M059J (cell line): Measurements from ENCODE around the gene RSL24D1. TPM values are rescaled to one million over a fixed set of nuclear protein-coding genes. Genes with fewer than 3 reads are reported as not detected.

ENCODE experiments used
- DNase-seq: peaks from one replicate; pipeline ENCODE4 v3.0.0-alpha.2; 2012; ENCODE audit warnings: low read depth
- total RNA-seq: library from RNA; depleted of rRNA; stranded (reverse); fragments of >200 nt; shearing (Covaris generic); gene quantifications from 2 replicates; pipeline ENCODE4 v1.2.3, GENCODE V29; 2014; rRNA removed

RSL24D1 gene
- 30.9 and 62.2 TPM in 2 replicates for total RNA-seq

- DNase-seq = peak; percentile 98
Measured at GRCh38 chr15:55196458-55197361, at the start of gene RSL24D1. Gene RSL24D1 (minus strand): TSS chr15:55196941. CDS start chr15:55196890, 51 bp downstream.

- DNase-seq = no peak
Measured at GRCh38 chr15:55245059-55245458, 48.3 kb upstream of the RSL24D1 start.

GRCh38 chr15:55241891-55242290 is 45.1 kb upstream of the RSL24D1 start:
- DNase-seq = peak; percentile 34

GRCh38 chr15:55241186-55241585 is 44.4 kb upstream of the RSL24D1 start:
- DNase-seq = no peak

- no peak for DNase-seq
Measured at GRCh38 chr15:55240125-55240760, 43.5 kb upstream of the RSL24D1 start.

GRCh38 chr15:55239440-55240124 is 42.8 kb upstream of the RSL24D1 start:
- DNase-seq = no peak

GRCh38 chr15:55238877-55239276 is 42.1 kb upstream of the RSL24D1 start:
- no peak for DNase-seq

- no peak for DNase-seq
Measured at GRCh38 chr15:55237219-55238130, 40.7 kb upstream of the RSL24D1 start.

GRCh38 chr15:55235546-55236036 is 38.9 kb upstream of the RSL24D1 start:
- no peak for DNase-seq

- no peak for DNase-seq
Measured at GRCh38 chr15:55234800-55235104, 38.0 kb upstream of the RSL24D1 start.

GRCh38 chr15:55234104-55234799 is 37.5 kb upstream of the RSL24D1 start:
- DNase-seq = no peak

GRCh38 chr15:55231455-55231854 is 34.7 kb upstream of the RSL24D1 start:
- no peak for DNase-seq

- no peak for DNase-seq
Measured at GRCh38 chr15:55230953-55231352, 34.2 kb upstream of the RSL24D1 start.

- peak; percentile 53 for DNase-seq
Measured at GRCh38 chr15:55230051-55230670, 33.4 kb upstream of the RSL24D1 start.

- no peak for DNase-seq
Measured at GRCh38 chr15:55226127-55226526, 29.4 kb upstream of the RSL24D1 start.

- DNase-seq = no peak
Measured at GRCh38 chr15:55224892-55225291, 28.2 kb upstream of the RSL24D1 start.

- no peak for DNase-seq
Measured at GRCh38 chr15:55222588-55222987, 25.8 kb upstream of the RSL24D1 start.

GRCh38 chr15:55221090-55222011 is 24.6 kb upstream of the RSL24D1 start:
- DNase-seq = peak; percentile 68

GRCh38 chr15:55220606-55221005 is 23.9 kb upstream of the RSL24D1 start:
- no peak for DNase-seq
